K562 (cell line): ENCODE results near the gene FMNL2.

ENCODE experiments used
- ARID1B ChIP-seq: fragments of 450-650 bp; IDR thresholded peaks from 2 replicates; pipeline ENCODE4 v1.6.1; 2016; ENCODE audit warnings: antibody characterized with exemption, mild to moderate bottlenecking, inconsistent platforms
- CTCF ChIP-seq, 3 experiments: IDR thresholded peaks in 2 of 3; conservative IDR thresholded peaks in 1 of 3; 2 replicates each; pipeline ENCODE4 v1.5.1; 2011 to 2012; ENCODE audit warnings: low read length in 3 of 3, mild to moderate bottlenecking in 3 of 3, control low read depth in 2 of 3, improper control_type of control experiment in 1 of 3, inconsistent platforms in 1 of 3, low read depth in 1 of 3, mixed read lengths in 1 of 3, moderate library complexity in 1 of 3; ENCODE audit not compliant: insufficient read depth in 2 of 3
- EP400 ChIP-seq: fragments of 450-650 bp; IDR thresholded peaks from 2 replicates; pipeline ENCODE4 v1.6.1; 2017; ENCODE audit warnings: antibody characterized with exemption, mild to moderate bottlenecking, moderate library complexity
- FUS ChIP-seq: fragments of 200-400 bp; formaldehyde crosslinking; optimal IDR thresholded peaks from 2 replicates; pipeline ENCODE3; 2017; ENCODE audit warnings: low read depth, low read length
- HNRNPLL ChIP-seq: fragments of 200-400 bp; formaldehyde crosslinking; IDR thresholded peaks from 2 replicates; pipeline ENCODE4 v1.6.1; 2017; ENCODE audit warnings: low read length, low read depth, mild to moderate bottlenecking; ENCODE audit not compliant: poor library complexity, severe bottlenecking
- KAT2B ChIP-seq: IDR thresholded peaks from one replicate; pipeline ENCODE4 v1.6.1; 2012; ENCODE audit warnings: low read depth, mild to moderate bottlenecking, control low read depth, inconsistent platforms, low read length, moderate library complexity
- MAZ ChIP-seq, 2 experiments: fragments of 450-650 bp in 1 of 2; sonication (generic) in 1 of 2; formaldehyde crosslinking; IDR thresholded peaks in 1 of 2; conservative IDR thresholded peaks in 1 of 2; 2 replicates each; pipeline versions ENCODE4 v1.4.0 to v1.5.0; 2020; ENCODE audit warnings: mild to moderate bottlenecking in 1 of 2, missing genetic modification reagents in 1 of 2
- MXI1 ChIP-seq: IDR thresholded peaks from 2 replicates; pipeline ENCODE4 v1.6.1; 2011; ENCODE audit warnings: low read depth, mild to moderate bottlenecking, improper control_type of control experiment, low read length
- ZNF174 ChIP-seq: fragments of 250-450 bp; sonication (Bioruptor Pico); IDR thresholded peaks from 2 replicates; pipeline ENCODE4 v1.4.0; 2020; ENCODE audit warnings: mild to moderate bottlenecking
- ZNF436 ChIP-seq: fragments of 250-450, 450-650 bp; sonication (Bioruptor Pico); formaldehyde crosslinking; IDR thresholded peaks from 2 replicates; pipeline ENCODE4 v1.7.0; 2020; ENCODE audit warnings: mild to moderate bottlenecking
- TF ChIP-seq, protein P1 (sequence below): fragments of 450-650 bp; IDR thresholded peaks from 2 replicates; pipeline ENCODE4 v1.6.1; 2016; ENCODE audit warnings: low read depth
- TF ChIP-seq, protein P2 (sequence below): fragments of 450-650 bp; formaldehyde crosslinking; IDR thresholded peaks from 2 replicates; pipeline ENCODE4 v1.4.0; 2020; ENCODE audit warnings: mild to moderate bottlenecking, mixed read lengths

- TF ChIP-seq KAT2B = no peak
- TF ChIP-seq, protein P1, sequence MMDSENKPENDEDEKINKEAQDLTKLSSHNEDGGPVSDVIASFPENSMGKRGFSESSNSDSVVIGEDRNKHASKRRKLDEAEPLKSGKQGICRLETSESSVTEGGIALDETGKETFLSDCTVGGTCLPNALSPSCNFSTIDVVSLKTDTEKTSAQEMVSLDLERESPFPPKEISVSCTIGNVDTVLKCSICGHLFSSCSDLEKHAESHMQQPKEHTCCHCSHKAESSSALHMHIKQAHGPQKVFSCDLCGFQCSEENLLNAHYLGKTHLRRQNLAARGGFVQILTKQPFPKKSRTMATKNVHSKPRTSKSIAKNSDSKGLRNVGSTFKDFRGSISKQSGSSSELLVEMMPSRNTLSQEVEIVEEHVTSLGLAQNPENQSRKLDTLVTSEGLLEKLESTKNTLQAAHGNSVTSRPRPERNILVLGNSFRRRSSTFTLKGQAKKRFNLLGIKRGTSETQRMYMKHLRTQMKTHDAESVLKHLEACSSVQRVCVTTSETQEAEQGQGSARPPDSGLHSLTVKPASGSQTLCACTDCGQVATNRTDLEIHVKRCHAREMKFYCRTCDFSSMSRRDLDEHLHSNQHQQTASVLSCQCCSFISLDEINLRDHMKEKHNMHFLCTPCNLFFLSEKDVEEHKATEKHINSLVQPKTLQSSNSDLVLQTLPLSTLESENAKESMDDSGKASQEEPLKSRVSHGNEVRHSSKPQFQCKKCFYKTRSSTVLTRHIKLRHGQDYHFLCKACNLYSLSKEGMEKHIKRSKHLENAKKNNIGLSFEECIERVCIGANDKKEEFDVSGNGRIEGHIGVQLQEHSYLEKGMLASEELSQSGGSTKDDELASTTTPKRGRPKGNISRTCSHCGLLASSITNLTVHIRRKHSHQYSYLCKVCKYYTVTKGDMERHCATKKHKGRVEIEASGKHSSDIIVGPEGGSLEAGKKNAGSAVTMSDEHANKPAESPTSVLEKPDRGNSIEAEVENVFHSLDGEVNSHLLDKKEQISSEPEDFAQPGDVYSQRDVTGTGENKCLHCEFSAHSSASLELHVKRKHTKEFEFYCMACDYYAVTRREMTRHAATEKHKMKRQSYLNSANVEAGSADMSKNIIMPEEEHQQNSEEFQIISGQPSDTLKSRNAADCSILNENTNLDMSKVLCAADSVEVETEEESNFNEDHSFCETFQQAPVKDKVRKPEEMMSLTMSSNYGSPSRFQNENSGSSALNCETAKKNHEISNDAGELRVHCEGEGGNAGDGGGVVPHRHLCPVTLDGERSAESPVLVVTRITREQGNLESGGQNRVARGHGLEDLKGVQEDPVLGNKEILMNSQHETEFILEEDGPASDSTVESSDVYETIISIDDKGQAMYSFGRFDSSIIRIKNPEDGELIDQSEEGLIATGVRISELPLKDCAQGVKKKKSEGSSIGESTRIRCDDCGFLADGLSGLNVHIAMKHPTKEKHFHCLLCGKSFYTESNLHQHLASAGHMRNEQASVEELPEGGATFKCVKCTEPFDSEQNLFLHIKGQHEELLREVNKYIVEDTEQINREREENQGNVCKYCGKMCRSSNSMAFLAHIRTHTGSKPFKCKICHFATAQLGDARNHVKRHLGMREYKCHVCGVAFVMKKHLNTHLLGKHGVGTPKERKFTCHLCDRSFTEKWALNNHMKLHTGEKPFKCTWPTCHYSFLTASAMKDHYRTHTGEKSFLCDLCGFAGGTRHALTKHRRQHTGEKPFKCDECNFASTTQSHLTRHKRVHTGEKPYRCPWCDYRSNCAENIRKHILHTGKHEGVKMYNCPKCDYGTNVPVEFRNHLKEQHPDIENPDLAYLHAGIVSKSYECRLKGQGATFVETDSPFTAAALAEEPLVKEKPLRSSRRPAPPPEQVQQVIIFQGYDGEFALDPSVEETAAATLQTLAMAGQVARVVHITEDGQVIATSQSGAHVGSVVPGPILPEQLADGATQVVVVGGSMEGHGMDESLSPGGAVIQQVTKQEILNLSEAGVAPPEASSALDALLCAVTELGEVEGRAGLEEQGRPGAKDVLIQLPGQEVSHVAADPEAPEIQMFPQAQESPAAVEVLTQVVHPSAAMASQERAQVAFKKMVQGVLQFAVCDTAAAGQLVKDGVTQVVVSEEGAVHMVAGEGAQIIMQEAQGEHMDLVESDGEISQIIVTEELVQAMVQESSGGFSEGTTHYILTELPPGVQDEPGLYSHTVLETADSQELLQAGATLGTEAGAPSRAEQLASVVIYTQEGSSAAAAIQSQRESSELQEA = no peak
- no peak for TF ChIP-seq ZNF174 (CRISPR knock-in tag)
- no peak for TF ChIP-seq EP400
- TF ChIP-seq HNRNPLL = no peak
- TF ChIP-seq MAZ (CRISPR knock-in tag; conservative IDR thresholded peaks at IDR 0.05 in 1 of 2, IDR thresholded peaks at IDR 0.05 in 1 of 2) = no peak
- TF ChIP-seq CTCF (IDR thresholded peaks at IDR 0.05 in 2 of 3, conservative IDR thresholded peaks at IDR 0.05 in 1 of 3; ENCODE audit: insufficient read depth in 2 of 3, low read depth in 1 of 3, low read length in 3 of 3) = no peak
- no peak for TF ChIP-seq ARID1B
- TF ChIP-seq, protein P2, sequence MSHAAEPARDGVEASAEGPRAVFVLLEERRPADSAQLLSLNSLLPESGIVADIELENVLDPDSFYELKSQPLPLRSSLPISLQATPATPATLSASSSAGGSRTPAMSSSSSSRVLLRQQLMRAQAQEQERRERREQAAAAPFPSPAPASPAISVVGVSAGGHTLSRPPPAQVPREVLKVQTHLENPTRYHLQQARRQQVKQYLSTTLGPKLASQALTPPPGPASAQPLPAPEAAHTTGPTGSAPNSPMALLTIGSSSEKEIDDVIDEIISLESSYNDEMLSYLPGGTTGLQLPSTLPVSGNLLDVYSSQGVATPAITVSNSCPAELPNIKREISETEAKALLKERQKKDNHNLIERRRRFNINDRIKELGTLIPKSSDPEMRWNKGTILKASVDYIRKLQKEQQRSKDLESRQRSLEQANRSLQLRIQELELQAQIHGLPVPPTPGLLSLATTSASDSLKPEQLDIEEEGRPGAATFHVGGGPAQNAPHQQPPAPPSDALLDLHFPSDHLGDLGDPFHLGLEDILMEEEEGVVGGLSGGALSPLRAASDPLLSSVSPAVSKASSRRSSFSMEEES (CRISPR knock-in tag) = no peak
- no peak for TF ChIP-seq ZNF436
- TF ChIP-seq FUS = no peak
- TF ChIP-seq MXI1 = no peak
Measured at GRCh38 chr2:152644189-152644873, 309.4 kb downstream of the FMNL2 start.
